ENCODE measurements around the gene DNMT3L. TPM values are rescaled to one million over a fixed set of nuclear protein-coding genes. Genes with fewer than 3 reads are reported as not detected.
"Not testable (repeated sequence)": the region's sequence is repeated elsewhere in the genome, so short reads cannot be mapped to it uniquely, and the experiment has no call there.

The DNMT3L gene
- total RNA-seq, 1 donor: not detected

- DNase-seq (ENCODE audit: low read depth): no peak
- H3K4me3 ChIP-seq (ENCODE audit: low read depth, low read length): peak within 1 kb of the TSS; percentile 21
- no peak for TF ChIP-seq CTCF (IDR thresholded peaks at IDR 0.05; ENCODE audit: insufficient read depth, low read depth, low read length)
Measured at GRCh38 chr21:44285138-44285992, 23.7 kb upstream of the DNMT3L start, which contains the start of gene AIRE. Gene AIRE, plus strand, starts transcription at chr21:44285876. Its CDS starts 131 bp downstream, at chr21:44286007.

- no peak for TF ChIP-seq CTCF (IDR thresholded peaks at IDR 0.05; ENCODE audit: insufficient read depth, low read depth, low read length)
- DNase-seq (ENCODE audit: low read depth): no peak
- H3K4me3 ChIP-seq (ENCODE audit: low read depth, low read length): no peak overlapping the region
Measured at GRCh38 chr21:44283948-44284347, 22.3 kb upstream of the DNMT3L start.

- not testable (repeated sequence) for DNase-seq (ENCODE audit: low read depth); H3K4me3 ChIP-seq (ENCODE audit: low read depth, low read length)
Measured at GRCh38 chr21:44283211-44283785, 21.6 kb upstream of the DNMT3L start.

GRCh38 chr21:44282370-44282769, 20.7 kb upstream of the DNMT3L start:
- no peak for DNase-seq (ENCODE audit: low read depth)
- TF ChIP-seq CTCF (IDR thresholded peaks at IDR 0.05; ENCODE audit: insufficient read depth, low read depth, low read length): no peak
- H3K4me3 ChIP-seq (ENCODE audit: low read depth, low read length): no peak overlapping the region

GRCh38 chr21:44281801-44282200, 20.1 kb upstream of the DNMT3L start:
- H3K4me3 ChIP-seq (ENCODE audit: low read depth, low read length): no peak overlapping the region
- TF ChIP-seq CTCF (IDR thresholded peaks at IDR 0.05; ENCODE audit: insufficient read depth, low read depth, low read length): no peak
- no peak for DNase-seq (ENCODE audit: low read depth)

- DNase-seq (ENCODE audit: low read depth): no peak
- no peak overlapping the region for H3K4me3 ChIP-seq (ENCODE audit: low read depth, low read length)
- no peak for TF ChIP-seq CTCF (IDR thresholded peaks at IDR 0.05; ENCODE audit: insufficient read depth, low read depth, low read length)
Measured at GRCh38 chr21:44279354-44280260, 17.9 kb upstream of the DNMT3L start.

- no peak for TF ChIP-seq CTCF (IDR thresholded peaks at IDR 0.05; ENCODE audit: insufficient read depth, low read depth, low read length)
- DNase-seq (ENCODE audit: low read depth): no peak
- no peak overlapping the region for H3K4me3 ChIP-seq (ENCODE audit: low read depth, low read length)
Measured at GRCh38 chr21:44275041-44275440, 13.3 kb upstream of the DNMT3L start.

All from fibroblast of villous mesenchyme (primary cell).